ENCODE data around the gene C12orf76. TPM values are rescaled to one million over a fixed set of nuclear protein-coding genes. Genes with fewer than 3 reads are reported as not detected.
"Not testable (repeated sequence)": the region's sequence is repeated elsewhere in the genome, so short reads cannot be mapped to it uniquely, and the experiment has no call there.

The C12orf76 gene
- total RNA-seq, 1 experiment from 2014 or later, result 29.4 TPM

- H4K20me1 ChIP-seq (ENCODE audit: insufficient read depth); H3K4me3 ChIP-seq; H2AFZ ChIP-seq; H3K9me2 ChIP-seq (ENCODE audit: insufficient read depth); H3K36me3 ChIP-seq (ENCODE audit: low read depth); H3K79me2 ChIP-seq (ENCODE audit: low read depth); BruUV-seq (replicated peaks); H3K27me3 ChIP-seq (ENCODE audit: insufficient read depth, low read depth); H3K9me3 ChIP-seq (ENCODE audit: insufficient read depth, low read depth); intact Hi-C loops (cut with micrococcal nuclease; ENCODE audit: unreplicated experiment): not testable (repeated sequence)
- Histone ChIP-seq H3K27ac (peak overlapping the region; percentile 51), H3F3A (ENCODE audit: insufficient read depth, low read depth) (peaks cover 20% of the 10 kb centered on the region), H3K4me2 (peak overlapping the region; percentile 52; the same call in 1 of the 2 replicates), H3K4me1 (replicated peaks; ENCODE audit: insufficient read depth) (peaks cover 20% of the 10 kb centered on the region)
- DNase-seq, result peak; percentile 35 to 69
- CTCF ChIA-PET, result interaction anchor here (0.9 kb wide), 1 partner anchor 375 kb away, joined by 3 read pairs; no protein-coding TSS in a partner anchor
- POLR2A ChIA-PET (ENCODE audit: unreplicated experiment), result interaction anchor here (0.6 kb wide), 1 partner anchor 11 kb away, joined by 25 read pairs; no protein-coding TSS in a partner anchor
These were observed 7.3 kb upstream of the C12orf76 start for GRCh38 chr12:110055375-110056352.

GRCh38 chr12:110050927-110051326, 2.6 kb upstream of the C12orf76 start:
- Histone ChIP-seq H3K27me3 (ENCODE audit: insufficient read depth, low read depth) (no peaks in the 10 kb centered on the region), H3K4me1 (replicated peaks; ENCODE audit: insufficient read depth) (peaks cover 27% of the 10 kb centered on the region), H4K20me1 (ENCODE audit: insufficient read depth) (no peaks in the 10 kb centered on the region), H3K36me3 (ENCODE audit: low read depth) (no peaks in the 10 kb centered on the region), H3F3A (ENCODE audit: insufficient read depth, low read depth) (peaks cover 14% of the 10 kb centered on the region), H3K9me3 (ENCODE audit: insufficient read depth, low read depth) (no peaks in the 10 kb centered on the region), H3K27ac (no peak overlapping the region), H3K4me2 (no peak overlapping the region), H3K4me3 (no peak overlapping the region), H2AFZ (no peak overlapping the region; the same call in 1 of the 2 replicates), H3K79me2 (ENCODE audit: low read depth) (peaks cover 22% of the 10 kb centered on the region), H3K9me2 (ENCODE audit: insufficient read depth) (no peaks in the 10 kb centered on the region)
- ChIA-PET POLR2A (ENCODE audit: unreplicated experiment) (no interaction called here), CTCF (interaction anchor here (0.6 kb wide), 1 partner anchor 8 kb away, joined by 3 read pairs; no protein-coding TSS in a partner anchor)
- DNase-seq, result no peak
- BruUV-seq (replicated peaks), result no TSS peak
- intact Hi-C loops (cut with micrococcal nuclease; ENCODE audit: unreplicated experiment), result no loop called here
- TF ChIP-seq CTCF (conservative IDR thresholded peaks at IDR 0.05), result no peak
- no peak for TF ChIP-seq EZH2 (IDR thresholded peaks at IDR 0.05; ENCODE audit: low read depth)

GRCh38 chr12:110049666-110050065, 1.3 kb upstream of the C12orf76 start:
- H3K79me2 ChIP-seq (ENCODE audit: low read depth), result peaks cover 26% of the 10 kb centered on the region
- H3K36me3 ChIP-seq (ENCODE audit: low read depth); H3K9me2 ChIP-seq (ENCODE audit: insufficient read depth); CTCF ChIA-PET; H3K27me3 ChIP-seq (ENCODE audit: insufficient read depth, low read depth); H3K4me2 ChIP-seq; BruUV-seq (replicated peaks); H3F3A ChIP-seq (ENCODE audit: insufficient read depth, low read depth); H2AFZ ChIP-seq; H3K27ac ChIP-seq; H3K4me3 ChIP-seq; H4K20me1 ChIP-seq (ENCODE audit: insufficient read depth); intact Hi-C loops (cut with micrococcal nuclease; ENCODE audit: unreplicated experiment); H3K9me3 ChIP-seq (ENCODE audit: insufficient read depth, low read depth); DNase-seq: not testable (repeated sequence)
- peaks cover 16% of the 10 kb centered on the region for H3K4me1 ChIP-seq (replicated peaks; ENCODE audit: insufficient read depth)
- POLR2A ChIA-PET (ENCODE audit: unreplicated experiment), result interaction anchor here (0.5 to 0.8 kb wide), 2 partner anchors 207 to 618 kb away, joined by 4 to 10 read pairs; no protein-coding TSS in a partner anchor

- H3K9me3 ChIP-seq (ENCODE audit: insufficient read depth, low read depth); H4K20me1 ChIP-seq (ENCODE audit: insufficient read depth); H3K27ac ChIP-seq; DNase-seq; BruUV-seq (replicated peaks); CTCF ChIA-PET; H3K27me3 ChIP-seq (ENCODE audit: insufficient read depth, low read depth); H3F3A ChIP-seq (ENCODE audit: insufficient read depth, low read depth); H3K36me3 ChIP-seq (ENCODE audit: low read depth); H3K9me2 ChIP-seq (ENCODE audit: insufficient read depth); POLR2A ChIA-PET (ENCODE audit: unreplicated experiment); intact Hi-C loops (cut with micrococcal nuclease; ENCODE audit: unreplicated experiment): not testable (repeated sequence)
- H3K79me2 ChIP-seq (ENCODE audit: low read depth), result peaks cover 27% of the 10 kb centered on the region
- H3K4me1 ChIP-seq (replicated peaks; ENCODE audit: insufficient read depth), result peaks cover 15% of the 10 kb centered on the region
- H3K4me3 ChIP-seq, result peak overlapping the region; percentile 86
- peak overlapping the region; percentile 98 for H3K4me2 ChIP-seq
- H2AFZ ChIP-seq, result peak overlapping the region; percentile 86
These were observed 712 bp upstream of the C12orf76 start for GRCh38 chr12:110049034-110049433.
